GM21528 (cell line): ENCODE measurements around the gene SLC22A23.

ENCODE experiments used
- ATAC-seq: cut with Tn5 transposase; IDR thresholded peaks from one replicate; pipeline ENCODE4 v1.9.1; 2021; ENCODE audit warnings: mild to moderate bottlenecking, moderate library complexity; ENCODE audit not compliant: unreplicated experiment, low FRiP score

The SLC22A23 gene

DNA sequence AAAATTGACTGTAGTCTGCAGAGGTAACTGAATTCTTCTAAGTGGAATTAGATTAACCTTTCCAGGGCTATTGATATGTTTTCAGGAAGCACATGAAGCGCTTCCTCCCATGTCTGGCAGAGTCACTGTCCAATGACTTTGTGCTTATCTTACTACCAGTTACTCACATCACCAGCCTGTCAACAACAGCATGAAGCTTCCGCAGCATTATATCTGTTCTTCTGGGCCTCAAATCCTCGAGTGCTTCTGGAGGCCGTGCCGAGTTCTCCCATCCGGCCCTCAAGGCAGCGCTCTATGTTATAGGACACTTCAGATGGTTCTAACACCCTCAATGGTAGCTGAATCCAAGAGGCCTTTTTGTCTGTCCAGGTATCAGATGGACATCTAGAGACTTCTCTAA, 164.9 kb downstream of the SLC22A23 start:
- ATAC-seq, result no peak

DNA sequence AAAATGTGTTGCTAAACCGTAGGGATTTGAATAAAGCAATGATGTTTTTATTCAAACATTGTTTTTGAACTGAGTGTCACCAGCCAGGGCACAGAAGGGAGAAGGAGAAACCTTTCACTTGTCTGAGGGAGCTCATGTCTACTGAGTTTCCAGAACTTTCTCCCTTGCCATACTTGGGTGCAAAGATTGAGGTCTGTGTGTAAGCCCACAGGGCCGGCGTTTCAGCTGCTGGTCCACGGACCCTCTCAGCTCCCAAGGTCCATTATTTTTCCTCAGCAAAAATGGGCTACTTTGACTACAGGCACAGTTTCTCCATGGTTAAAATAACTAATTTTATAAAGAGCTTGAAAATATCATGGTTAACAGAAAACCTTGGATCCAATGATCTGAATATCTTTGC, 165.5 kb downstream of the SLC22A23 start:
- no peak for ATAC-seq

DNA sequence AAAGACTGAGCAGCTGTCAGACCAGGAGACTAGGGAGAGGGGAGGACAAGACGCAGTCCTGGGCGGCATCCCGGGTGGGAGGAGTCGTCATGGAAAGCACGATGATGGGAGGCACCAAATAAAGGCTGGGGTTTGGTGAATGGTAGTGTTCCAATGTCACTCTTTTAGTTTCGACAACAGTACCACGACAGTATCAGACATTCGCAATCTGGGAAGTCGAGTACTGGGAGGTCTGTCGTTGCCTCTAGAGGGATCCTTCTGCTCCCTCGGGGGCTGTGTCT, 166.0 kb downstream of the SLC22A23 start:
- ATAC-seq, result no peak

GRCh38 chr6:3290149-3290930, 166.5 kb downstream of the SLC22A23 start:
- ATAC-seq, result no peak

DNA sequence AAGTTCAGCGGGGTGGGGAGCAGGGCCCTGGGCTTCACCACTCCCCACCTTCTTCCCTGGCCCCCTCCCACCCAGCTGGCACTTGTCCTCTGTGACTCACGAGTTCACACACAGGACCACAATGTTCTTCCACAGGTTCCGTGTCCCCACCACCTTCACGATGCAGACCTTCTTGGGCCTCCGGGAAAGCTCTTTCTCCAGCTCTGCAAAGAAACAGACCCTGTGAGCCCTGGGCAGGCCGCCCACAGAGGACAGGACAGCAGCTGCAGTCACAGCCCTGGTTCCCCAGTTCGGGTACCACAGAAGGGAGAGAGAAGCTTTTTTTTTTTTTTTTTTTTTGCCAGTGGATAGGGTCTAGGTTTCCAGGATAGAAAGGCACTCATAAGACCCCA, 167.2 kb downstream of the SLC22A23 start:
- ATAC-seq, result no peak

DNA sequence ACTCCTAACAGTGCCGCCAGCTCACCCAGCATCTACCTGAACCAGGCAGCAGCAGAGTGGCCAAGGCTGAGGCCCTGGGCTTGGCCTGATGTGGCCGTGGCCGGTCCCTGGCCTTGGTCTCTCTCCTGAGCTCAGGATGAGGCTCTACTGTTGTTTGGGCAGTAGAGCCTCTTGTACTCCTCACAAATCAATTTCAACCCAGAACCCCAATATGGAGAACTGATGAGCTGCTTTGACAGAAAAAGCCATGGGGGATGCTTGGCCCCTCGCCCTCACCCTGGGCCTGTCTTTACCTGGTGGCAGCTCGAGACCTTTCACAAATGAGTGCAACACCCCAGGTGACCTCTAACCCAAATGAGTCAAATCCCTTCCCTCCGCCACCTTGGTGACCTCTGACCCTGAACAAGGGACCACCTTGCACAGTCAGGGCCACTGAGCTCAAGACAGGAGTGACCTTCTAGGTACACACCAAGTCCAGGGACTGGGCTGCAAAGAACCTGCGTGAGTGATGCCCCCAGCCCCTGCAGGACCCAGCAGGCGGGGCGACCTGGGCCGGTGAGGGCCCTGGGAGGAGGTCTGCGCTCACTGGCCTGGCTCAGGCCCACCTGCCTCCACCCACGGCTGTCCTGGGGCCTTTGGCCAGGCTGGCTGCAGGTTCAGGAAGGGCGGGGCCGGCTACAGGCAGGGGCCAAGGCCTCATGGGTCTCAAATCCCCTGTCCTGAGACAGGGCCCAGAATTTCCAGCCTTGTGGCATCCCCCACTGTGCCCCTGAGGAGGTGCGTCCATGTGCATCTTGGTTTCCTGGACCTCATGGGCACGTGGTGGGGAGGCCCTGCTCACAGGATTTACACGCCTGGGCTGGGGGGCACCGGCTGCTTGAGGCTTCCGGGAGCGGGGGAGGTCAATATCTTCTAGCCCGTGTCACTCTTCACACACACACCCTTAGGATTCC, 167.9 kb downstream of the SLC22A23 start:
- no peak for ATAC-seq

GRCh38 chr6:3287976-3288707, 168.7 kb downstream of the SLC22A23 start:
- ATAC-seq, result no peak

DNA sequence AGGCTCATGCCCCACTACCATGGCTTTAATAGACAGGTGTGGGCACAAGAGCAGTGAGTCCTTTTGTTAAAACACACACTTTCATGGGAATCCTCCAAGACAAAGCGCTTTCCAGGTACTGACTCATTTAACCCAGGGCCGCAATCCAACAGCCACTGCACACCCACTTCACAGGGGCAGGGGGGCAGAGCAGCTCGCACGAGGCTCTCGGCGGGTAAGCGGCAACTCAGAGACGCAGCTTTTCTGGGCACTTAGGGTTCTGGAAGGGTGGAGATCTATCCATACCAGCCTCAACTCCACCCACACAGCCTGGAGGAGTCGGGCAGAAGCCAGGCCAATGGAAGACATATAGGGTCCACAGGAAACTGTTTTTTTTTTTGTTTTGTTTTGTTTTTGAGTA, 169.5 kb downstream of the SLC22A23 start:
- no peak for ATAC-seq

- ATAC-seq, result no peak
These were observed 170.1 kb downstream of the SLC22A23 start for GRCh38 chr6:3286641-3287171.

DNA sequence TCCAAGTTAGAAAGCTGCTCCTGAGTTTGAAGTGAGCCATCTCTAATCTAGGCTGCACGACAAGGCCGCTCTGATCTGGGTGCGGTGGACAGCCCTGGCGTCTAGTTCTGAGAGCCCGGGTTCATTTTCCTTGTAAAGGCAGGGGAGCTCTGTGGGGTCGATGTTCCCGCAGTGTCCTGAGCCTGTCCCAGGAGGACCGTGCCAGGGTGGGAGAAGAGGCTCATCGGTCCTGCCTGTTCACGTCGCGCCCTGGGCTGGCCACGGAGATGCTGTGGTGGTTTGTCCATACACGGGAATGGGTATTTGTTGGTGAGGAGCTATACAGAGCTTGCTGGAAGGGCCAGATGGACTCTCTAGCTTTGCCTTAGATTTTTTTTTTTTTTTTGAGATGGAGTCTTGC, 171.1 kb downstream of the SLC22A23 start:
- no peak for ATAC-seq

GRCh38 chr6:3285049-3285639, 171.7 kb downstream of the SLC22A23 start:
- ATAC-seq, result no peak

DNA sequence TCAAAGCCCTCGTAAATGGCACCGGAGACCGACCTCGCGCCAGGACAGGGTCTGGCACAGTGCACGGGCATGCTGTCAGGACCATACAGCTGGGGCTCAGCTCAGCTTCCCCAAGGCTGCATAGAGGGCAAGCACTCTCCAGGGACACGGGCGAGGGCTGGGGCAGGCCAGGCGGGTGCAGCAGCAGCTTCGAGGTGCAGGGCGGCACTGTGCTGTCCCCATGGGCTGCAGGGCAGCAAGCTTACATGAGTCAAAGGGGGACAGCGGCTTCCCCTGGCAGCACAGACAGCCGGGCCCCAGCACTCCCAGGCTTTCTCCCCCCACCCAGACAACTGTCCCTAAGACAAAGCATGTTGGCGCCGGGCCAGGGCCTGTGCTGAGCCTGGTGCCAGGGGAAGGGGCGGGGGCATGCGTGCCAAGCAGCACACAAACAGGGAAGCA, 172.4 kb downstream of the SLC22A23 start:
- ATAC-seq, result no peak

- ATAC-seq, result no peak
These were observed 173.0 kb downstream of the SLC22A23 start for GRCh38 chr6:3283641-3284435.

- ATAC-seq, result no peak
These were observed 173.6 kb downstream of the SLC22A23 start for GRCh38 chr6:3283241-3283640.

- no peak for ATAC-seq
These were observed 174.2 kb downstream of the SLC22A23 start for GRCh38 chr6:3282476-3283236.

GRCh38 chr6:3281631-3282475, 175.0 kb downstream of the SLC22A23 start:
- no peak for ATAC-seq

- no peak for ATAC-seq
These were observed 175.9 kb downstream of the SLC22A23 start for GRCh38 chr6:3280866-3281465.

DNA sequence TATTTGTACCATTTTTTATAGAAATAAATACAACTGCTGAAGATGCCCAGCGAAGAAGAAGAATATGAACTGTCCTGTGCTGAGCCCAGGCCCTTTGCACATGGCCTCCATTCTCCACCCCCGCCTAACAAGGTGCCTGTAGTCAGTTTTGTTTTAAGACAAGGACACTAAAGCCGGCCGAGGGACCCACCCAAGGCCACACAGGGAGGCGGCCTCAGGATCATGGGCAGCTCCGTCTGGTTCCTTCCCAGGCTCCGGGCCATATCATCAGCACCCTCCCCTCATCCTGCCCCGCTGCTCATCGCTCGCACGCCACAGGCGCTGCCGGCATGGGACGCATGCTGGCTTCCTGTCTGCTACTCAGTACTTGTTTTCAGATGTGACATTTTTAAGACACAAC, 176.8 kb downstream of the SLC22A23 start:
- ATAC-seq, result no peak
